ENCODE measurements around the gene LTBR. TPM values are rescaled to one million over a fixed set of nuclear protein-coding genes. Genes with fewer than 3 reads are reported as not detected.
"Not testable (repeated sequence)": the region's sequence is repeated elsewhere in the genome, so short reads cannot be mapped to it uniquely, and the experiment has no call there.

LTBR gene
- total and polyA plus RNA-seq, 2 experiments from 2014 or later, result 42.4 to 79.8 TPM

- no peak for DNase-seq (ENCODE audit: low spot score)
- H3K79me2 ChIP-seq, result no peaks in the 10 kb centered on the region
- no peak overlapping the region for H3K27ac ChIP-seq
- H2AFZ ChIP-seq, result no peak overlapping the region
- WGBS (ENCODE audit: low lambda C conversion rate, missing lambda C conversion rate), result 87% methylated on average over 23 of the region's 23 CpGs
- no peaks in the 10 kb centered on the region for H3K36me3 ChIP-seq (replicated peaks; ENCODE audit: insufficient read depth, low read depth)
- no peaks in the 10 kb centered on the region for H3K4me1 ChIP-seq (ENCODE audit: insufficient read depth)
- no peaks in the 10 kb centered on the region for H3K9me2 ChIP-seq (replicated peaks; ENCODE audit: insufficient read depth)
- no peak overlapping the region for H3K4me3 ChIP-seq
- no peak overlapping the region for H3K4me2 ChIP-seq
- TF ChIP-seq CTCF (IDR thresholded peaks at IDR 0.05; ENCODE audit: poor library complexity) (no peak), EZH2 (IDR thresholded peaks at IDR 0.05; ENCODE audit: borderline replicate concordance) (no peak), EZH2phosphoT487 (IDR thresholded peaks at IDR 0.05; ENCODE audit: low read depth, severe bottlenecking, unreplicated experiment) (no peak)
- no peaks in the 10 kb centered on the region for H3K27me3 ChIP-seq
- H3K9me3 ChIP-seq (ENCODE audit: low read depth), result no peaks in the 10 kb centered on the region
- no peaks in the 10 kb centered on the region for H4K20me1 ChIP-seq (ENCODE audit: insufficient read depth, poor library complexity, severe bottlenecking)
Measured at GRCh38 chr12:6425590-6426531, 41.9 kb downstream of the LTBR start.

GRCh38 chr12:6426882-6427671 lies 43.1 kb downstream of the LTBR start:
- WGBS (ENCODE audit: low lambda C conversion rate, missing lambda C conversion rate), result 94% methylated on average over 14 of the region's 14 CpGs
- Histone ChIP-seq H3K79me2 (no peaks in the 10 kb centered on the region), H3K4me1 (ENCODE audit: insufficient read depth) (no peaks in the 10 kb centered on the region), H3K4me3 (no peak overlapping the region), H3K27me3 (no peaks in the 10 kb centered on the region), H3K9me3 (ENCODE audit: low read depth) (no peaks in the 10 kb centered on the region), H3K4me2 (no peak overlapping the region), H3K9me2 (replicated peaks; ENCODE audit: insufficient read depth) (no peaks in the 10 kb centered on the region), H4K20me1 (ENCODE audit: insufficient read depth, poor library complexity, severe bottlenecking) (no peaks in the 10 kb centered on the region), H3K36me3 (replicated peaks; ENCODE audit: insufficient read depth, low read depth) (no peaks in the 10 kb centered on the region), H2AFZ (no peak overlapping the region), H3K27ac (no peak overlapping the region)
- DNase-seq (ENCODE audit: low spot score), result no peak
- TF ChIP-seq CTCF (IDR thresholded peaks at IDR 0.05; ENCODE audit: poor library complexity), result no peak
- no peak for TF ChIP-seq EZH2phosphoT487 (IDR thresholded peaks at IDR 0.05; ENCODE audit: low read depth, severe bottlenecking, unreplicated experiment)
- TF ChIP-seq EZH2 (IDR thresholded peaks at IDR 0.05; ENCODE audit: borderline replicate concordance), result no peak

GRCh38 chr12:6427796-6428195 lies 43.8 kb downstream of the LTBR start:
- not testable (repeated sequence) for H3K4me1 ChIP-seq (ENCODE audit: insufficient read depth); H3K9me2 ChIP-seq (replicated peaks; ENCODE audit: insufficient read depth); H3K4me3 ChIP-seq; H3K27me3 ChIP-seq; H3K4me2 ChIP-seq; H3K27ac ChIP-seq; H4K20me1 ChIP-seq (ENCODE audit: insufficient read depth, poor library complexity, severe bottlenecking); H3K9me3 ChIP-seq (ENCODE audit: low read depth); DNase-seq (ENCODE audit: low spot score); H3K79me2 ChIP-seq; H3K36me3 ChIP-seq (replicated peaks; ENCODE audit: insufficient read depth, low read depth); H2AFZ ChIP-seq
- 97% methylated on average over 10 of the region's 10 CpGs for WGBS (ENCODE audit: low lambda C conversion rate, missing lambda C conversion rate)

- no peaks in the 10 kb centered on the region for H3K27me3 ChIP-seq
- WGBS (ENCODE audit: low lambda C conversion rate, missing lambda C conversion rate), result 94% methylated on average over 3 of the region's 3 CpGs
- no peaks in the 10 kb centered on the region for H3K36me3 ChIP-seq (replicated peaks; ENCODE audit: insufficient read depth, low read depth)
- DNase-seq (ENCODE audit: low spot score), result no peak
- H4K20me1 ChIP-seq (ENCODE audit: insufficient read depth, poor library complexity, severe bottlenecking), result no peaks in the 10 kb centered on the region
- H3K9me3 ChIP-seq (ENCODE audit: low read depth), result no peaks in the 10 kb centered on the region
- H3K27ac ChIP-seq, result no peak overlapping the region
- H3K4me1 ChIP-seq (ENCODE audit: insufficient read depth), result no peaks in the 10 kb centered on the region
- H3K4me2 ChIP-seq, result no peak overlapping the region
- no peak overlapping the region for H2AFZ ChIP-seq
- H3K79me2 ChIP-seq, result no peaks in the 10 kb centered on the region
- H3K4me3 ChIP-seq, result no peak overlapping the region
- no peak for TF ChIP-seq EZH2phosphoT487 (IDR thresholded peaks at IDR 0.05; ENCODE audit: low read depth, severe bottlenecking, unreplicated experiment)
- TF ChIP-seq EZH2 (IDR thresholded peaks at IDR 0.05; ENCODE audit: borderline replicate concordance), result no peak
- TF ChIP-seq CTCF (IDR thresholded peaks at IDR 0.05; ENCODE audit: poor library complexity), result no peak
- no peaks in the 10 kb centered on the region for H3K9me2 ChIP-seq (replicated peaks; ENCODE audit: insufficient read depth)
Measured at GRCh38 chr12:6428326-6428725, 44.4 kb downstream of the LTBR start.
